Measurements from ENCODE around the gene AFF3.
"Not testable (repeated sequence)": the region's sequence is repeated elsewhere in the genome, so short reads cannot be mapped to it uniquely, and the experiment has no call there.

AFF3 gene

GRCh38 chr2:100102466-100103180 lies 39.8 kb downstream of the AFF3 start:
- H3K9me3 ChIP-seq (ENCODE audit: control insufficient read depth, low read length); H3K36me3 ChIP-seq (ENCODE audit: control insufficient read depth, insufficient read depth, low read length); H3K4me3 ChIP-seq (ENCODE audit: low read length); H3K9ac ChIP-seq (ENCODE audit: low read length); H3K4me1 ChIP-seq (ENCODE audit: control insufficient read depth, insufficient read depth, low read length): not testable (repeated sequence)
- peaks cover 21% of the 10 kb centered on the region for H3K27me3 ChIP-seq (ENCODE audit: control insufficient read depth, insufficient read depth, low read length)

GRCh38 chr2:100098855-100099254 lies 43.5 kb downstream of the AFF3 start:
- H3K9me3 ChIP-seq (ENCODE audit: control insufficient read depth, low read length); H3K36me3 ChIP-seq (ENCODE audit: control insufficient read depth, insufficient read depth, low read length); H3K9ac ChIP-seq (ENCODE audit: low read length); H3K27me3 ChIP-seq (ENCODE audit: control insufficient read depth, insufficient read depth, low read length); H3K4me3 ChIP-seq (ENCODE audit: low read length); H3K4me1 ChIP-seq (ENCODE audit: control insufficient read depth, insufficient read depth, low read length): not testable (repeated sequence)

- H3K4me3 ChIP-seq (ENCODE audit: low read length); H3K9ac ChIP-seq (ENCODE audit: low read length); H3K9me3 ChIP-seq (ENCODE audit: control insufficient read depth, low read length); H3K27me3 ChIP-seq (ENCODE audit: control insufficient read depth, insufficient read depth, low read length); H3K36me3 ChIP-seq (ENCODE audit: control insufficient read depth, insufficient read depth, low read length); H3K4me1 ChIP-seq (ENCODE audit: control insufficient read depth, insufficient read depth, low read length): not testable (repeated sequence)
Measured at GRCh38 chr2:100097611-100098294, 44.6 kb downstream of the AFF3 start.

DNA sequence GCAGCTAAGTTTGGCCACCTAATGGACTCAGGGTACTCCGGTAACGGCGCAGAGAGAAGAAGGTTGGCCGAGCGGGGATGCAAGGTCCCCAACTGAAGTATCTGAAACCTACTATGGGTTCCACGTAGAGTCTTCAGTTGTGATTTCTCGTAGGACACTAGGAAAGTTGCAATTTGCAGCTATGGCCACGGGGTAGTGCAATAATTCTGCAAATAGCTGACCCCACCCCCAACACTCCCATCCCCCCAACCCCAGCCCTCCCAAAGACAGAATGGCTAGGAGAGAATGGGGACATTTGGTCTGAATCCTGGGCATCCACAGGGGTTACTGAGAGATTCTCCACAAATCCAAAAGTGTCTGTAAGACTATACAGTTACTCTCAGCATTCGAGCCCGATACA lies 46.5 kb downstream of the AFF3 start:
- not testable (repeated sequence) for H3K27me3 ChIP-seq (ENCODE audit: control insufficient read depth, insufficient read depth, low read length); H3K9ac ChIP-seq (ENCODE audit: low read length); H3K9me3 ChIP-seq (ENCODE audit: control insufficient read depth, low read length); H3K4me1 ChIP-seq (ENCODE audit: control insufficient read depth, insufficient read depth, low read length); H3K36me3 ChIP-seq (ENCODE audit: control insufficient read depth, insufficient read depth, low read length); H3K4me3 ChIP-seq (ENCODE audit: low read length)

GRCh38 chr2:100091807-100092206 lies 50.6 kb downstream of the AFF3 start:
- not testable (repeated sequence) for H3K9ac ChIP-seq (ENCODE audit: low read length); H3K9me3 ChIP-seq (ENCODE audit: control insufficient read depth, low read length); H3K4me3 ChIP-seq (ENCODE audit: low read length); H3K27me3 ChIP-seq (ENCODE audit: control insufficient read depth, insufficient read depth, low read length); H3K4me1 ChIP-seq (ENCODE audit: control insufficient read depth, insufficient read depth, low read length); H3K36me3 ChIP-seq (ENCODE audit: control insufficient read depth, insufficient read depth, low read length)

GRCh38 chr2:100085744-100086143 lies 56.6 kb downstream of the AFF3 start:
- not testable (repeated sequence) for H3K4me1 ChIP-seq (ENCODE audit: control insufficient read depth, insufficient read depth, low read length); H3K36me3 ChIP-seq (ENCODE audit: control insufficient read depth, insufficient read depth, low read length); H3K9me3 ChIP-seq (ENCODE audit: control insufficient read depth, low read length); H3K27me3 ChIP-seq (ENCODE audit: control insufficient read depth, insufficient read depth, low read length); H3K4me3 ChIP-seq (ENCODE audit: low read length); H3K9ac ChIP-seq (ENCODE audit: low read length)

DNA sequence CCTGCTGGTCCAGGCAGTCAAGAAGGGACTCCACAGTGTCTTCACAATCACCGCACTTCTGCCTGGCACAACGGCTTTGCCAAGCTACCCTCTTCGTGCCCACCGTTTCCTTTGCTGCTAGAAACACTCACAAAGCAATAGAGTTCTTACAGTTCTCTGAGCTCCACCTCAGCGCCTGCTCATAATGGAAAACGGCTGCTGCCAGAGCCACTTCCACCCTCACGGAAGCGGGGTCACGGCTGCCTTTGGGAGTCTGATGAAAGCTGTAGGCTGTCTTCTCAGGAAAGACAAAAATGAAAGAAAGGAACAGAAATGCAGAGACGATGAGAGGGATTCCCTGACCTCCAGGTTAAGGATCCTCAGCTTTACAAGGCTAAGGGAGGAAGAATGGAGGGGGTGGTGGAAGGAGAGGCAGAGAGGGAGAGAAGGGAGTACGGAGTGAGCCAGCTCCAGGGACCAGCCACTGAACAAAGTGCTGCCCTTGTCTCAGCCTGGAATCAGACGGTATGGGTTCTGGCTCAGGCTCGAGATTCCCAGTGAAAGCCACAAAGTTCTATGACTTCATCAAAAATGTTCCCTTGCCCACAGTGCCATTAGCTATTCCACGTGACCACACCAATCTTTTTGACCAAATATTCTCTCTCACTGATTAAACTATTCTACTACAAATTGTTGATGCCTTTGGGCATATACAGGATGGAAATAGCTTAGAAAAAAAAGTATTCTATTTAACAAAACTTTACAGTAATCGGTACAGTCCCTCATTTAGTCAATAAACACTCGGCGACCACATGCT lies 58.8 kb downstream of the AFF3 start:
- not testable (repeated sequence) for H3K27me3 ChIP-seq (ENCODE audit: control insufficient read depth, insufficient read depth, low read length); H3K9me3 ChIP-seq (ENCODE audit: control insufficient read depth, low read length); H3K4me1 ChIP-seq (ENCODE audit: control insufficient read depth, insufficient read depth, low read length); H3K4me3 ChIP-seq (ENCODE audit: low read length); H3K9ac ChIP-seq (ENCODE audit: low read length); H3K36me3 ChIP-seq (ENCODE audit: control insufficient read depth, insufficient read depth, low read length)

- H3K4me1 ChIP-seq (ENCODE audit: control insufficient read depth, insufficient read depth, low read length); H3K27me3 ChIP-seq (ENCODE audit: control insufficient read depth, insufficient read depth, low read length); H3K4me3 ChIP-seq (ENCODE audit: low read length); H3K9me3 ChIP-seq (ENCODE audit: control insufficient read depth, low read length); H3K36me3 ChIP-seq (ENCODE audit: control insufficient read depth, insufficient read depth, low read length); H3K9ac ChIP-seq (ENCODE audit: low read length): not testable (repeated sequence)
Measured at GRCh38 chr2:100082302-100082978, 60.0 kb downstream of the AFF3 start.

DNA sequence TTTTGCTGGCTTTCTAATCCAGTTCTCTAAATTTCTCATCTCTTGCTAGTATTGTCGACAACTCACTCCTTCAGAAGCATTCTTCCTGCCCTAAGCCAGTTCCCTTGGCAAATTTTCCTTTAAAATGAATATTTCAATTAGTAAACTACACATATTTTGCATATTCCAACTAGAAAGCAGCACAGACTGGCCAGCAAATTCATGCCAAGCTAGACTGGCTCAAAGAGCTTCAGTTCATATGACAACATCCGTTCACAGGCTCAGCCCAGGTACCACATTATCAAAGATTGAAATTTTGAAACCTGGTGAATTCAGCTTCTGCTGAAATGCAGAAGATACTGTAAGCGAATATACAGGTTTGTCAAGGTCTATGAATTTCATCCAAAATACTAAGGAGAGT lies 64.5 kb downstream of the AFF3 start:
- H3K9ac ChIP-seq (ENCODE audit: low read length): no peak overlapping the region
- no peak overlapping the region for H3K4me3 ChIP-seq (ENCODE audit: low read length)
- H3K4me1 ChIP-seq (ENCODE audit: control insufficient read depth, insufficient read depth, low read length): no peaks in the 10 kb centered on the region
- H3K9me3 ChIP-seq (ENCODE audit: control insufficient read depth, low read length): no peaks in the 10 kb centered on the region
- no peaks in the 10 kb centered on the region for H3K27me3 ChIP-seq (ENCODE audit: control insufficient read depth, insufficient read depth, low read length)
- no peaks in the 10 kb centered on the region for H3K36me3 ChIP-seq (ENCODE audit: control insufficient read depth, insufficient read depth, low read length)

DNA sequence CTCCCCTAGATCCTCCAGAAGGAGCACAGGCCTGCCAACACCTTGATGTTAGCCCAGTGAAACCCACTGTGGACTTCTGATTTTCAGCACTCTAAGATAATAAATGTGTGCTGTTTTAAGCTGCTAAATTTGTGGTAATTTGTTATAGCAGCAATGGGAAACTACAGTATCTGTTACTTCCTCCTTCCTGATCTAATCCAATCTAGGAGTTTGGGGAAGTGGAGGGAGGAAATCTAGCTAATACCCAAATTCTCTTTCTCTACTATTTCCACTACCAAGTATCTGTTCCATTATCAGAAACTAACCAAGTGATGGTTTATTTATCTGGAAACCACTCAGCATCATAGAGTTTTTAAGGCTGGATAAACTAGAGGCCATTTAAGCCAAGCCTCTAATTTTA lies 64.9 kb downstream of the AFF3 start:
- Histone ChIP-seq H3K9me3 (ENCODE audit: control insufficient read depth, low read length) (no peaks in the 10 kb centered on the region), H3K9ac (ENCODE audit: low read length) (no peak overlapping the region), H3K36me3 (ENCODE audit: control insufficient read depth, insufficient read depth, low read length) (no peaks in the 10 kb centered on the region), H3K27me3 (ENCODE audit: control insufficient read depth, insufficient read depth, low read length) (no peaks in the 10 kb centered on the region), H3K4me1 (ENCODE audit: control insufficient read depth, insufficient read depth, low read length) (no peaks in the 10 kb centered on the region), H3K4me3 (ENCODE audit: low read length) (no peak overlapping the region)

DNA sequence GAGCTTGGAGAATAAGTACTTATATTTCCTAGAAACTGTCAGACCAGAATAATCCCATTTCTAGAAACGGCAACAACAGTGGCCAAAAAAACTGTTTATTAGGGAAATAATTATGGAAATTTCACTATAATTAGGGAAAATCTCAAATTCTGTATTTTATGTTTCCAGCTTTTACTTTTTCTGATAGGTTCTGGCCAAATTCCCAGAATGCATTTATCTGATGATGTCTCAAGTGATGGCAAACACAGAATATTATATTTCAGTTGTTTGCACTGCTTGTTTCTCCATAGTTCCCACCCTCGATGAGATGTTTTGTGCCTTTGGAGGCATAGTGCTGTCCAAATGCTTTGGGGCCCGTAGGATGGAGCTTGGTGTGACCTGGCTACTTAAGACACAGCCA lies 66.9 kb downstream of the AFF3 start:
- no peak overlapping the region for H3K9ac ChIP-seq (ENCODE audit: low read length)
- no peak overlapping the region for H3K4me3 ChIP-seq (ENCODE audit: low read length)
- H3K27me3 ChIP-seq (ENCODE audit: control insufficient read depth, insufficient read depth, low read length): no peaks in the 10 kb centered on the region
- no peaks in the 10 kb centered on the region for H3K36me3 ChIP-seq (ENCODE audit: control insufficient read depth, insufficient read depth, low read length)
- no peaks in the 10 kb centered on the region for H3K9me3 ChIP-seq (ENCODE audit: control insufficient read depth, low read length)
- H3K4me1 ChIP-seq (ENCODE audit: control insufficient read depth, insufficient read depth, low read length): no peaks in the 10 kb centered on the region

DNA sequence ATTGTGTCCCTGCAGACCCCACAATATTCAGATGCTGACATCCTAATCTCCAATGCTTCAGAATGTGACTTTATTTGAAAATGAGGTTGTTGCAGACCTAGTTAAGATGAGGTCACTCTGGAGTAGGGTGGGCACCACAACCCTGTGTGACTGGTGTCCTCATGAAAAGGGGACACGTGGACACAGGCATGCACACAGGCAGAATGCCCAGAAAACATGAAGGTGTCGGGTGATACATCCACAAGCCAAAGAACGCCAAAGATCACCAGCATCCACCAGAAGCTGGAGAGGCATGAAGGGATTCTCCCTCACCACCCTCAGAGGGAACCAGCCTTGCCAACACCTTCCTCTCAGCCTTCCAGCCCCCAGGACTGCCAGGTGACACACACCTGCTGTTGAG lies 69.3 kb downstream of the AFF3 start:
- H3K9me3 ChIP-seq (ENCODE audit: control insufficient read depth, low read length): no peaks in the 10 kb centered on the region
- no peak overlapping the region for H3K9ac ChIP-seq (ENCODE audit: low read length)
- H3K36me3 ChIP-seq (ENCODE audit: control insufficient read depth, insufficient read depth, low read length): no peaks in the 10 kb centered on the region
- H3K4me3 ChIP-seq (ENCODE audit: low read length): no peak overlapping the region
- peaks cover 7% of the 10 kb centered on the region for H3K4me1 ChIP-seq (ENCODE audit: control insufficient read depth, insufficient read depth, low read length)
- H3K27me3 ChIP-seq (ENCODE audit: control insufficient read depth, insufficient read depth, low read length): no peaks in the 10 kb centered on the region

Data from mucosa of stomach (tissue), 1 donor.